ENCODE data around the gene HSPB9.

- TF ChIP-seq TCF4 (CRISPR knock-in tag; IDR thresholded peaks at IDR 0.05; ENCODE audit: borderline replicate concordance) (no peak), GLIS3 (CRISPR knock-in tag; IDR thresholded peaks at IDR 0.05) (no peak), CREB5 (CRISPR knock-in tag; IDR thresholded peaks at IDR 0.05; ENCODE audit: low read depth) (no peak), ZFP3 (CRISPR knock-in tag; IDR thresholded peaks at IDR 0.05) (no peak), PATZ1 (CRISPR knock-in tag; IDR thresholded peaks at IDR 0.05; ENCODE audit: borderline replicate concordance) (no peak; the same call in 1 of the 2 replicates), PPARA (CRISPR knock-in tag; IDR thresholded peaks at IDR 0.05; ENCODE audit: borderline replicate concordance) (no peak), ZC3H10 (CRISPR knock-in tag; IDR thresholded peaks at IDR 0.05) (no peak), CSDC2 (CRISPR knock-in tag; IDR thresholded peaks at IDR 0.05) (no peak), TSHZ2 (CRISPR knock-in tag; IDR thresholded peaks at IDR 0.05) (no peak), OSR1 (CRISPR knock-in tag; IDR thresholded peaks at IDR 0.05) (no peak), ESRRG (CRISPR knock-in tag; IDR thresholded peaks at IDR 0.05) (no peak), RARB (CRISPR knock-in tag; IDR thresholded peaks at IDR 0.05) (no peak), ZFP30 (CRISPR knock-in tag; IDR thresholded peaks at IDR 0.05) (no peak)
Observed at GRCh38 chr17:42120770-42121769, 1.5 kb upstream of the HSPB9 start, which contains the start of gene KAT2A.
